GM10266 (cell line): ENCODE measurements around the gene INPP5F.
"Not testable (repeated sequence)": the region's sequence is repeated elsewhere in the genome, so short reads cannot be mapped to it uniquely, and the experiment has no call there.

Experiments used
- DNase-seq: peaks from one replicate; pipeline ENCODE4 v3.0.0; 2012; ENCODE audit errors: extremely low spot score
- TF ChIP-seq, protein P1 (sequence below): IDR thresholded peaks from 2 replicates; pipeline ENCODE4 v1.5.1; 2012; ENCODE audit warnings: mild to moderate bottlenecking, low read depth; ENCODE audit not compliant: control insufficient read depth, insufficient read depth; ENCODE audit errors: missing control alignments

INPP5F gene

DNA sequence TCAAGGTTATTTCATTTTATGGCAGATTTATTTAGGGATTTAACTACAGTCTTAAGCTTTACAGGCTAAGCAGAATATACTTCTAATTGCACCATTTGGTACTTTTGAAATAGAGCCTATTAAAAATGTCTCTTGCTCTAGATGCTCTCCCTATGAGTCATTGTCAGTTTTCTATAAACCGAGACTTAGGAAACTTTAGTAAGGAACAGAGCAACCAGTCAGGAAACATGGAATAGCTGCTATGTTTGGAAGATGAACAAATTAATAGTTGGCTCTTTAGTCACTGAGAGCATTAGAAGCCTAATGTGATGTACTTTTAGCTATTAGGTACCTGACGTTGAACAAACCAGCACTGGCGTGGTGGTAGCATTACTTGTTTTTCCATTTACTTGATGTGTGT, 35.3 kb downstream of the INPP5F start:
- TF ChIP-seq, protein P1, sequence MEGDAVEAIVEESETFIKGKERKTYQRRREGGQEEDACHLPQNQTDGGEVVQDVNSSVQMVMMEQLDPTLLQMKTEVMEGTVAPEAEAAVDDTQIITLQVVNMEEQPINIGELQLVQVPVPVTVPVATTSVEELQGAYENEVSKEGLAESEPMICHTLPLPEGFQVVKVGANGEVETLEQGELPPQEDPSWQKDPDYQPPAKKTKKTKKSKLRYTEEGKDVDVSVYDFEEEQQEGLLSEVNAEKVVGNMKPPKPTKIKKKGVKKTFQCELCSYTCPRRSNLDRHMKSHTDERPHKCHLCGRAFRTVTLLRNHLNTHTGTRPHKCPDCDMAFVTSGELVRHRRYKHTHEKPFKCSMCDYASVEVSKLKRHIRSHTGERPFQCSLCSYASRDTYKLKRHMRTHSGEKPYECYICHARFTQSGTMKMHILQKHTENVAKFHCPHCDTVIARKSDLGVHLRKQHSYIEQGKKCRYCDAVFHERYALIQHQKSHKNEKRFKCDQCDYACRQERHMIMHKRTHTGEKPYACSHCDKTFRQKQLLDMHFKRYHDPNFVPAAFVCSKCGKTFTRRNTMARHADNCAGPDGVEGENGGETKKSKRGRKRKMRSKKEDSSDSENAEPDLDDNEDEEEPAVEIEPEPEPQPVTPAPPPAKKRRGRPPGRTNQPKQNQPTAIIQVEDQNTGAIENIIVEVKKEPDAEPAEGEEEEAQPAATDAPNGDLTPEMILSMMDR = no peak
- no peak for DNase-seq

DNA sequence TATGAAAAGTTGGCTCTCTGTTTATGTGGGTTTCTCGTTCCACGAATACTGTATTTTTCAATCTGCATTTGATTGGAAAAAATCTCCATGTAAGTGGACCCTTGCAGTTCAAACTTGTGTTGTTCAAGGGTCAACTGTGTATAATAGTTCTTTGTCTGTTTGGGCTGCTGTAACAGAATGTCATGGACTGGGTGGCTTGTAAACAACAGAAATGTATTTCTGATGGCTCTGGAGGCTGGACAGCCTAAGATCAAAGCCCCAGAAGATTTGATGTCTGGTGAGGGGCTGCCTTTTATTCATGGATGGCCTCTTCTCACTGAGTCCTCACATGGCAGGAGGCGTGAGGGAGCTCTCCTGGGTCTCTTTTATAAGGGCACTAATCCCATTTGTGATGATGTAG, 36.2 kb downstream of the INPP5F start:
- no peak for DNase-seq
- TF ChIP-seq, protein P1 = no peak

DNA sequence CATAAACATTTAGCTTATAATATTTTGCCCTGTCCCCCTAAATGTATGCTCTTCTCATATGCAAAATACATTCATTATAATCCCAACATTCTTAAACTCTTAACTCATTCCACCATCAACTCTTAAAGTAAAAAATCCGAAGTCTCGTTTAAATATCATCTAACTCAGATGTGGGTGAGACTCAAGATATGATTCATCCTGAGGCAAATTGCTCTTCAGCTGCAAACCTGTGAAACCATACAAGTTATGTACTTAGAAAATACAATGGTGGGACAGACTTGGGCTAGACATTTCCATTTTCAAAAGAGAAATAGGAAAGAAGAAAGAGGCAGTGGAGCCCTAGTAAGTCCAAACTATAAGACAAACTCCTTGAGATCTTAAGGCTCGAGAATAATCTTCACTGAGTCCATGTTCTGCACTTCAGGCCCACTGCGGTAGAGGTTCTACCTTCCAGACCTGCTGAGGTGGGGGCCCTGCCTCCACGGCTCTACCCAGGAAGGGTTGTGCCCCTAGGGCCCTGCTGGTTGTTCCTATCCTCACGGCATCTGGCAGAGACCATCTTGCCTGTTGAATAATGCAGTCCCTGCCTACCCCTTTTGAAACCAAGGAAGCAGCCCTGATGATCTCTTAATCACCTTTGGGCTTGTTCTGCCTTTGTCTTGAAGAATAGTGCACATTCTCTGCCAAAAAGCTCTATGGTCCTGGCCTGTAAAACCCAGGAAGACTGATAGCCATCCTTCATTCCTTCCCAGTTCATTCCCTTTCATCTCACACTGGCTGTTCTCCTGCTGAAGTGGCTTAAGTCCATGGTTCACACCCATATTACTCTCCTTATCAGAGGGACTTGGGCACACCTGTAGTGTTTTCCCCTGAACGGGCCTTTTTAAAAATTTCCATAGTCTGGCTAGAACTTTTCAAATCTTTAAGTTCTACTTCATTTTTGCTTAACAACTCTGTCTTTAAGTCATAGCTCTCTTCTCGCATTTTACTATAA, 37.3 kb downstream of the INPP5F start:
- TF ChIP-seq, protein P1 = no peak
- no peak for DNase-seq

DNA sequence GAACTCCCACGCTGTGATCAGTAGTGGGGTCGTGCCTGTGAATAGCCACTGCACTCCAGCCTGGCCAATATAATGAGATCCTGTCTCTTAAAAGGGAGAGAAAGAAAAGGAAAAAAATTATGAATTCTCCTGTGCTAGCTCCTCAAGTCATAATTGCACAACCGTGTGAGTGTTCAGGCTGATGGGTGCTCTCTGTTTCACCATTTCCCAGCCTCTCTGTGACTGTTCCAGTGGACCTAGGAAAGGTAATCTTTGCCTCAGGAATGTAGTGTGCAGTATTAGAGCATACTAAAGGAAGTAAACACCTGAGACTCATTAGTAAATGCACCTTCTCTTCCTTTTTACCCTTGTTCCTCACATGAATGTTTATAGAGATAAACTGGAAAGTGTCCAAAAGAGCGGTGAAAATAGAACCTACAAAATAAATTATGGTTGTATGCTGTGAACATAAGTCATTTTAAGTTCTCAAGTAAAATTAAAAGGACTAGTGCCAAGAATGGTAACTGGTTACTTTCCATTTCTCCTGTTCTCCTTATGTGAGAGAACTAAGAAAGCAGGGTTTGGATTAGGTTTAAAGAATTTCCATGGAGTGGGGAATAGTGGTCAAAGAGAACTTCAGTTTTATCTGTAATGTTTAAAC, 42.7 kb downstream of the INPP5F start:
- no peak for DNase-seq
- TF ChIP-seq, protein P1 = no peak

DNA sequence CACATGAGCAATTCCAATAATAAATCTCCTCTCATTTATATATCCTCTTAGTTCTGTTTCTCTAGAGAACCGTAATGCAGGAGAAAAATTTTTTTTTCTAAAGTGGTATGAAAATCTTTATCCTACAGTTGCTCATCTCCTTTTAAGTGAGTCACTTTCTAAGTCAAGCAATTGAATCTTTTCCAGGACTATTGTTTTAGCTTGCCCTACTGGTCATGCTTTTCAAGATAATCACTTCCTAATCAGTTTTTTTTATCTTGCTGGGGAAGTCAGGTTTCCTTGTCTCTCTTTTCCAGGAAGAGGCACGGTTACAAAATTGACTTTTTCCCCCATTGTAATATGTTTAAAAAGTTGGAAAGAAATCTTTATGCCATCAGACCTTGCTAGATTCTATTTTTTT, 44.0 kb downstream of the INPP5F start:
- no peak for DNase-seq
- TF ChIP-seq, protein P1 = no peak

DNA sequence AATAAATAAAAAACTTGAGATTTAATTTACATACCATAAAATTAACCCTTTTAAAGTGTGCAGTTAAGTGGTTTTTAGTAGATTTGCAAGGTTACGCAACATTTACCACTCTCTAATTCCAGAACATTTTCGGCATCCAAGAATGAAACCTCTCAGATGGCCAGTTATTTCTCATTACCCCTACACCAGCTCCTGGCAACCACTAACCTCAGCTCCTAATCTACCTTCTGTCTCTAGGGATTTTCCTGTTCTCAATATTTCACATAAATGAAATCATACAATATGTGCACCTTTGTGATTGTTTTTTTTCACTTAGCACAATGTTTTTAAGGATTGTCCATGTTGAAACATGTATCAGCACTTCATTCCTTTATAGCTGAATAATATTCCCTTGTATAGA, 45.1 kb downstream of the INPP5F start:
- TF ChIP-seq, protein P1 = no peak
- DNase-seq = no peak

DNA sequence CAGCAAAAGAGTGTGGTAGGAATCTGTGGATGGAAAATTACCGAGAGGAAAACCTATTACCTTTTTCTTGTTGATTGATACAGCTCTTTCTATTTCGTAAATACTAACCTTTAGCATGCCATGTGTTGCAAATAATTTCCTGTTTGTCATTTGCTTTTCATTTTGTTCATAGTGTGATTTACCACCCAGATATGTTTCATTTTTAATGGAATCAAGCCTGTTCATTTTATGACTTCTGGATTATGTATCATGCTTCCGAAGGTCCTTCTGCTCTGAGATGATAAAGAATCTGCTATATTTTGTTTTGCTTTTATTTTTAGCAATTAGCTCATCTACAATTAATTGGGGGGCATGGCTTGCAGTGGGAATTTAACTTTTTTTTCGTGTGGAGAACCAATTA, 46.5 kb downstream of the INPP5F start:
- TF ChIP-seq, protein P1 = no peak
- DNase-seq = no peak

DNA sequence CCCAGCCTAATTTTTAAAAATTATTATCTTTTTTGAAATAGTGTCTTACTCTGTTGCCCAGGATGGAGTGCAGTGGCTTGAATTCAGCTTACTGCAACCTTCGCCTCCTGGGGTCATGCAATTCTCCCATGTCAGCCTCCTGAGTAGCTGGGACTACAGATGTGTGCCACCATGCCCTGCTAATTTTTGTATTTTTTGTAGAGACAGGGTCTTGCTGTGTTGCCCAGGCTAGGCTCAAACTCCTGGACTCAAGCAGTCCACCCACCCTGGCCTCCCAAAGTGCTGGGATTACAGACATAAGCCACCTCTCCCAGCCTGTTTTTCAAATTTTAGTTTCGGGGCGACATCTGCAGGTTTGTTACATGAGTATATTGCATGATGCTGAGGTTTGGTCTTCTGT, 47.2 kb downstream of the INPP5F start:
- DNase-seq = not testable (repeated sequence)
